A673 (cell line): ENCODE measurements around the gene GRIN2D. TPM values are rescaled to one million over a fixed set of nuclear protein-coding genes. Genes with fewer than 3 reads are reported as not detected.

ENCODE experiments used
- BruUV-seq: library from RNA; stranded (reverse); fragments of 400-500 nt; replicated peaks from 2 replicates; lab custom pipeline; 2021; lab: Mats Ljungman, UMichigan
- CTCF ChIA-PET: fragments of 300-600 bp; sonication (Branson Sonifier 250); formaldehyde crosslinking; loops from one replicate; lab custom pipeline; 2022; ENCODE audit warnings: antibody characterized with exemption; lab: Charles Lee
- POLR2A ChIA-PET: fragments of 300-600 bp; sonication (Branson Sonifier 250); formaldehyde crosslinking; loops from one replicate; lab custom pipeline; 2022; ENCODE audit warnings: antibody characterized with exemption; ENCODE audit not compliant: low non-redundant PET; lab: Charles Lee
- DNase-seq: peaks from one replicate; pipeline ENCODE4 v3.0.0-alpha.2; 2015; ENCODE audit warnings: low spot score
- H3K27ac ChIP-seq: fragments of 200-600 bp; sonication (generic); 2 replicates; pipeline ENCODE4 v1.5.1; 2016; ENCODE audit warnings: mixed run types, low read depth, mild to moderate bottlenecking, mixed read lengths, antibody characterized with exemption, low read length; ENCODE audit not compliant: poor library complexity, severe bottlenecking
- H3K27me3 ChIP-seq: fragments of 200-600 bp; sonication (generic); replicated peaks from 2 replicates; pipeline ENCODE4 v1.6.1; 2017; ENCODE audit warnings: mixed run types, low read depth, mild to moderate bottlenecking, mixed read lengths, antibody characterized with exemption, low read length; ENCODE audit not compliant: insufficient read depth, poor library complexity
- H3K36me3 ChIP-seq: fragments of 200-600 bp; sonication (generic); 2 replicates; pipeline ENCODE4 v1.6.1; 2016; ENCODE audit warnings: mixed run types, mild to moderate bottlenecking, mixed read lengths, antibody characterized with exemption, low read length; ENCODE audit not compliant: insufficient read depth, poor library complexity, severe bottlenecking
- H3K4me1 ChIP-seq: fragments of 200-600 bp; sonication (generic); 2 replicates; pipeline ENCODE4 v1.6.1; 2017; ENCODE audit warnings: mixed run types, mild to moderate bottlenecking, mixed read lengths, antibody characterized with exemption, low read length; ENCODE audit not compliant: insufficient read depth, poor library complexity, severe bottlenecking
- H3K4me3 ChIP-seq: fragments of 200-600 bp; sonication (generic); 2 replicates; pipeline ENCODE4 v1.5.1; 2016; ENCODE audit warnings: low read depth, mixed run types, mild to moderate bottlenecking, mixed read lengths, low read length; ENCODE audit not compliant: poor library complexity, severe bottlenecking
- H3K9me3 ChIP-seq: fragments of 200-600 bp; sonication (generic); 2 replicates; pipeline ENCODE4 v1.6.1; 2016; ENCODE audit warnings: mixed run types, low read depth, mild to moderate bottlenecking, mixed read lengths, antibody characterized with exemption, low read length; ENCODE audit not compliant: poor library complexity, severe bottlenecking
- EZH2 ChIP-seq: fragments of 200-600 bp; sonication (generic); IDR thresholded peaks from 2 replicates; pipeline ENCODE4 v1.6.1; 2017; ENCODE audit warnings: borderline replicate concordance, low read depth, mild to moderate bottlenecking, mixed read lengths, antibody characterized with exemption, low read length; ENCODE audit not compliant: poor library complexity, severe bottlenecking
- intact Hi-C: fragments of 100-400 bp; cut with micrococcal nuclease; formaldehyde crosslinking; loops from one replicate; pipeline ENCODE4 v1.10.0; 2022; ENCODE audit not compliant: unreplicated experiment
- total RNA-seq: library from RNA; stranded (reverse); gene quantifications from 2 replicates; pipeline ENCODE4 v1.2.3, GENCODE V29; 2021
- TF ChIP-seq, protein P1 (sequence below): fragments of 300-800, 200-600 bp; sonication (generic); conservative IDR thresholded peaks from 2 replicates; pipeline ENCODE4 v1.5.1; 2017; ENCODE audit warnings: low read depth, mild to moderate bottlenecking, antibody characterized with exemption, low read length, moderate library complexity, mixed read lengths

The GRIN2D gene
- total RNA-seq, 1 experiment from 2014 or later: 10.4 TPM

DNA sequence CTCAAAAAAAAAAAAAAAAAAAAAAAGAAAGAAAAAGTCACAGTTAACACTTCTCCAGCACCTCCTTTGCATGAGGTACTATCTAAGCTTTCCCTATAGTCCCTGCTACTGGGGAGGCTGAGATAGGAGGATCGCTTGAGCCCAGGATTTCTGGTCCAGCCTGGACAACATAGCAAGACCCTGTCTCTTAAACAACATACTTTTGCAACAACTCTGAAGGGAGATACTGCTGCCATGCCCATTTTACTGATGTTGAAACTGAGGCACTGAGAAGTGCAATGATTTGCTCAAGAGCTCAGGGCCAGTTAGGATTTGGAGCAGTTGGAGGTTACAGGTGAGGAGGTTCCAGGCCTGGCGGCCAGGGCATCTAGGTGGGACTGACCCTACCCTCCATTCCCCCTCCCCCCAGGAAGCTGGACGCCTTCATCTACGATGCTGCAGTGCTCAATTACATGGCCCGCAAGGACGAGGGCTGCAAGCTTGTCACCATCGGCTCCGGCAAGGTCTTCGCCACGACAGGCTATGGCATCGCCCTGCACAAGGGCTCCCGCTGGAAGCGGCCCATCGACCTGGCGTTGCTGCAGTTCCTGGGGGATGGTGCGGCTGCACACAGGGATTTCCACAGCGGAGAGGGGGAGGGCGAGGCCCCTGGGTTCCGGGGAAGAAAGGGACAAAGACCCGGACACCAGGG is 48.0 kb downstream of the GRIN2D start:
- DNase-seq: no peak
- POLR2A ChIA-PET: no interaction called here
- CTCF ChIA-PET: no interaction called here
- Histone ChIP-seq H3K4me3 (no peak overlapping the region), H3K27ac (no peak overlapping the region), H3K4me1 (peaks cover 18% of the 10 kb centered on the region), H3K9me3 (no peaks in the 10 kb centered on the region), H3K27me3 (no peaks in the 10 kb centered on the region), H3K36me3 (no peaks in the 10 kb centered on the region)
- intact Hi-C loops: no loop called here
- BruUV-seq: no TSS peak
- no peak for TF ChIP-seq EZH2
- TF ChIP-seq, protein P1, sequence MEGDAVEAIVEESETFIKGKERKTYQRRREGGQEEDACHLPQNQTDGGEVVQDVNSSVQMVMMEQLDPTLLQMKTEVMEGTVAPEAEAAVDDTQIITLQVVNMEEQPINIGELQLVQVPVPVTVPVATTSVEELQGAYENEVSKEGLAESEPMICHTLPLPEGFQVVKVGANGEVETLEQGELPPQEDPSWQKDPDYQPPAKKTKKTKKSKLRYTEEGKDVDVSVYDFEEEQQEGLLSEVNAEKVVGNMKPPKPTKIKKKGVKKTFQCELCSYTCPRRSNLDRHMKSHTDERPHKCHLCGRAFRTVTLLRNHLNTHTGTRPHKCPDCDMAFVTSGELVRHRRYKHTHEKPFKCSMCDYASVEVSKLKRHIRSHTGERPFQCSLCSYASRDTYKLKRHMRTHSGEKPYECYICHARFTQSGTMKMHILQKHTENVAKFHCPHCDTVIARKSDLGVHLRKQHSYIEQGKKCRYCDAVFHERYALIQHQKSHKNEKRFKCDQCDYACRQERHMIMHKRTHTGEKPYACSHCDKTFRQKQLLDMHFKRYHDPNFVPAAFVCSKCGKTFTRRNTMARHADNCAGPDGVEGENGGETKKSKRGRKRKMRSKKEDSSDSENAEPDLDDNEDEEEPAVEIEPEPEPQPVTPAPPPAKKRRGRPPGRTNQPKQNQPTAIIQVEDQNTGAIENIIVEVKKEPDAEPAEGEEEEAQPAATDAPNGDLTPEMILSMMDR: no peak

DNA sequence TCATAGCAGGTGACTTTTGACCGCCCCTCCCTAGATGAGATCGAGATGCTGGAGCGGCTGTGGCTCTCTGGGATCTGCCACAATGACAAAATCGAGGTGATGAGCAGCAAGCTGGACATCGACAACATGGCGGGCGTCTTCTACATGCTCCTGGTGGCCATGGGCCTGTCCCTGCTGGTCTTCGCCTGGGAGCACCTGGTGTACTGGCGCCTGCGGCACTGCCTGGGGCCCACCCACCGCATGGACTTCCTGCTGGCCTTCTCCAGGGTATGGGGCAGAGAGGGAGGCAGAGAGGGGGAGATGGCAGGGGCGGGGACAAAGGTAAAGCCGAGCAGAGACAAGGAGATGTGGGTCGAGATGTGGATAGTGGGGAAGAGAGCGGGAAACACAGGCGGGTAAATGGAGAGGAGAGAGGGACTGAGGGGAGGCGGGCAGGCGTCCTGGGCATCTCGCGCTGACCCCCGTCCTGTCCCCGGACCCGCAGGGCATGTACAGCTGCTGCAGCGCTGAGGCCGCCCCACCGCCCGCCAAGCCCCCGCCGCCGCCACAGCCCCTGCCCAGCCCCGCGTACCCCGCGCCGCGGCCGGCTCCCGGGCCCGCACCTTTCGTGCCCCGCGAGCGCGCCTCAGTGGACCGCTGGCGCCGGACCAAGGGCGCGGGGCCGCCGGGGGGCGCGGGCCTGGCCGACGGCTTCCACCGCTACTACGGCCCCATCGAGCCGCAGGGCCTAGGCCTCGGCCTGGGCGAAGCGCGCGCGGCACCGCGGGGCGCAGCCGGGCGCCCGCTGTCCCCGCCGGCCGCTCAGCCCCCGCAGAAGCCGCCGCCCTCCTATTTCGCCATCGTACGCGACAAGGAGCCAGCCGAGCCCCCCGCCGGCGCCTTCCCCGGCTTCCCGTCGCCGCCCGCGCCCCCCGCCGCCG is 48.9 kb downstream of the GRIN2D start:
- Histone ChIP-seq H3K27me3 (no peaks in the 10 kb centered on the region), H3K27ac (no peak overlapping the region), H3K9me3 (no peaks in the 10 kb centered on the region), H3K4me3 (no peak overlapping the region), H3K4me1 (peaks cover 18% of the 10 kb centered on the region), H3K36me3 (peaks cover 7% of the 10 kb centered on the region)
- no peak for DNase-seq
- TF ChIP-seq EZH2: no peak
- TF ChIP-seq, protein P1: no peak
- POLR2A ChIA-PET: no interaction called here
- CTCF ChIA-PET: no interaction called here
- intact Hi-C loops: no loop called here
- BruUV-seq: no TSS peak

DNA sequence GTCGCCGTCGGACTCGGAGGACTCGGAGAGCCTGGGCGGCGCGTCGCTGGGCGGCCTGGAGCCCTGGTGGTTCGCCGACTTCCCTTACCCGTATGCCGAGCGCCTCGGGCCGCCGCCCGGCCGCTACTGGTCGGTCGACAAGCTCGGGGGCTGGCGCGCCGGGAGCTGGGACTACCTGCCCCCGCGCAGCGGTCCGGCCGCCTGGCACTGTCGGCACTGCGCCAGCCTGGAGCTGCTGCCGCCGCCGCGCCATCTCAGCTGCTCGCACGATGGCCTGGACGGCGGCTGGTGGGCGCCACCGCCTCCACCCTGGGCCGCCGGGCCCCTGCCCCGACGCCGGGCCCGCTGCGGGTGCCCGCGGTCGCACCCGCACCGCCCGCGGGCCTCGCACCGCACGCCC is 49.8 kb downstream of the GRIN2D start:
- CTCF ChIA-PET: interaction anchor here (0.6 kb wide), 1 partner anchor 561 kb away, joined by 3 read pairs; no protein-coding TSS in a partner anchor
- peak; percentile 41 for DNase-seq
- POLR2A ChIA-PET: no interaction called here
- Histone ChIP-seq H3K4me1 (peaks cover 13% of the 10 kb centered on the region), H3K9me3 (no peaks in the 10 kb centered on the region), H3K27ac (no peak overlapping the region), H3K4me3 (peak overlapping the region; percentile 94), H3K27me3 (no peaks in the 10 kb centered on the region), H3K36me3 (peaks cover 16% of the 10 kb centered on the region)
- no TSS peak for BruUV-seq
- TF ChIP-seq EZH2: no peak
- TF ChIP-seq, protein P1: no peak
- intact Hi-C loops: no loop called here

Other genes with a start within 250 kb of the GRIN2D start
- 200 and 204 TPM in 2 replicates for gene LIG1, start 223.3 kb upstream of the GRIN2D start, total RNA-seq
- gene ZSWIM9, start 223.0 kb upstream of the GRIN2D start, total RNA-seq: 12.0 and 15.8 TPM in 2 replicates
- gene CARD8, start 137.8 kb upstream of the GRIN2D start, total RNA-seq: 139 and 151 TPM in 2 replicates
- gene ZNF114, start 123.6 kb upstream of the GRIN2D start, total RNA-seq: 9.5 and 11.7 TPM in 2 replicates
- gene EMP3, start 68.1 kb upstream of the GRIN2D start, total RNA-seq: 170 and 187 TPM in 2 replicates
- gene TMEM143, start 29.7 kb upstream of the GRIN2D start, total RNA-seq: 7.5 and 7.9 TPM in 2 replicates
- 0.50 TPM in 1 of 2 replicates, not detected in the other for gene SYNGR4, start 29.3 kb upstream of the GRIN2D start, total RNA-seq
- 197 and 200 TPM in 2 replicates for gene KDELR1, start 2.1 kb upstream of the GRIN2D start, total RNA-seq
- gene GRWD1, start 52.3 kb downstream of the GRIN2D start, total RNA-seq: 86.4 and 109 TPM in 2 replicates
- 6.5 and 7.0 TPM in 2 replicates for gene KCNJ14, start 61.9 kb downstream of the GRIN2D start, total RNA-seq
- gene CYTH2, start 75.7 kb downstream of the GRIN2D start, total RNA-seq: 120 and 125 TPM in 2 replicates
- 0.52 and 1.0 TPM in 2 replicates for gene LMTK3, start 118.2 kb downstream of the GRIN2D start, total RNA-seq
- 0.24 and 0.60 TPM in 2 replicates for gene SULT2B1, start 158.5 kb downstream of the GRIN2D start, total RNA-seq
- gene SPACA4, start 213.1 kb downstream of the GRIN2D start, total RNA-seq: not detected in 2 replicates
- 5.5 and 6.1 TPM in 2 replicates for gene FAM83E, start 221.4 kb downstream of the GRIN2D start, total RNA-seq
- gene RPL18, start 225.5 kb downstream of the GRIN2D start, total RNA-seq: 1,417 and 1,448 TPM in 2 replicates
- gene SPHK2, start 225.8 kb downstream of the GRIN2D start, total RNA-seq: 38.8 and 43.0 TPM in 2 replicates
- gene DBP, start 243.7 kb downstream of the GRIN2D start, total RNA-seq: 14.2 and 22.1 TPM in 2 replicates